ENCODE data around the gene ACSBG1.
A peak's percentile ranks its signal among the peaks of the same experiment; 100 is the strongest.

ACSBG1 gene

GRCh38 chr15:78265752-78266224 lies 31.4 kb upstream of the ACSBG1 start:
- H3K4me3 ChIP-seq (replicated peaks; ENCODE audit: insufficient read depth, low read length): no peak overlapping the region
- H3K27ac ChIP-seq (replicated peaks): no peak overlapping the region
- H3K27me3 ChIP-seq (ENCODE audit: insufficient read depth, poor library complexity, severe bottlenecking): peaks cover 3% of the 10 kb centered on the region
- DNase-seq (ENCODE audit: low read depth in 1 of 2, low spot score in 1 of 2): no peak
- TF ChIP-seq REST (IDR thresholded peaks at IDR 0.05; ENCODE audit: insufficient replicate concordance, low read depth) (no peak), POLR2AphosphoS5 (IDR thresholded peaks at IDR 0.05; ENCODE audit: low read depth) (no peak)

GRCh38 chr15:78265137-78265460 lies 30.7 kb upstream of the ACSBG1 start:
- H3K27me3 ChIP-seq (ENCODE audit: insufficient read depth, poor library complexity, severe bottlenecking): peaks cover 3% of the 10 kb centered on the region
- TF ChIP-seq POLR2AphosphoS5 (IDR thresholded peaks at IDR 0.05; ENCODE audit: low read depth) (no peak), GABPA (IDR thresholded peaks at IDR 0.05; ENCODE audit: low read depth) (no peak), REST (IDR thresholded peaks at IDR 0.05; ENCODE audit: insufficient replicate concordance, low read depth) (no peak), CTCF (IDR thresholded peaks at IDR 0.05; ENCODE audit: insufficient read depth, low read length) (no peak), SPI1 (IDR thresholded peaks at IDR 0.05; ENCODE audit: borderline replicate concordance, low read depth) (no peak)
- no peak overlapping the region for H3K27ac ChIP-seq (replicated peaks)
- DNase-seq (ENCODE audit: low read depth in 1 of 2, low spot score in 1 of 2): no peak
- peak overlapping the region; percentile 29; the same call in 1 of the 2 replicates for H3K4me3 ChIP-seq (replicated peaks; ENCODE audit: insufficient read depth, low read length)

GRCh38 chr15:78264304-78265136 lies 30.2 kb upstream of the ACSBG1 start, which contains the start of gene DNAJA4:
TSS of gene DNAJA4 (plus strand) at chr15:78264562. CDS start at chr15:78264764, 202 bp downstream.
- Histone ChIP-seq H3K4me3 (replicated peaks; ENCODE audit: insufficient read depth, low read length) (peak within 1 kb of the TSS; percentile 29), H3K27ac (replicated peaks) (no peak within 1 kb of the TSS), H3K27me3 (ENCODE audit: insufficient read depth, poor library complexity, severe bottlenecking) (peaks cover 3% of the 10 kb centered on the region)
- peak in 1 of 2 experiments; percentile 8 for DNase-seq (ENCODE audit: low read depth in 1 of 2, low spot score in 1 of 2)
- TF ChIP-seq GABPA (IDR thresholded peaks at IDR 0.05; ENCODE audit: low read depth) (no peak), CTCF (IDR thresholded peaks at IDR 0.05; ENCODE audit: insufficient read depth, low read length) (no peak), REST (IDR thresholded peaks at IDR 0.05; ENCODE audit: insufficient replicate concordance, low read depth) (no peak), POLR2AphosphoS5 (IDR thresholded peaks at IDR 0.05; ENCODE audit: low read depth) (no peak), SPI1 (IDR thresholded peaks at IDR 0.05; ENCODE audit: borderline replicate concordance, low read depth) (no peak)

Measured in HL-60 (cell line).